GM23248 (cell line): ENCODE measurements around the gene TCTA.

Experiments
- EZH2 ChIP-seq: fragments of 200-600 bp; sonication (generic); IDR thresholded peaks from 2 replicates; pipeline ENCODE4 v1.6.1; 2018; ENCODE audit warnings: antibody characterized with exemption, mild to moderate bottlenecking; ENCODE audit not compliant: insufficient read depth, poor library complexity, severe bottlenecking
- EZH2phosphoT487 ChIP-seq: fragments of 200-600 bp; sonication (generic); IDR thresholded peaks from 2 replicates; pipeline ENCODE4 v1.6.1; 2018; ENCODE audit warnings: antibody characterized with exemption, moderate library complexity, mild to moderate bottlenecking, low read depth; ENCODE audit not compliant: insufficient read depth

DNA sequence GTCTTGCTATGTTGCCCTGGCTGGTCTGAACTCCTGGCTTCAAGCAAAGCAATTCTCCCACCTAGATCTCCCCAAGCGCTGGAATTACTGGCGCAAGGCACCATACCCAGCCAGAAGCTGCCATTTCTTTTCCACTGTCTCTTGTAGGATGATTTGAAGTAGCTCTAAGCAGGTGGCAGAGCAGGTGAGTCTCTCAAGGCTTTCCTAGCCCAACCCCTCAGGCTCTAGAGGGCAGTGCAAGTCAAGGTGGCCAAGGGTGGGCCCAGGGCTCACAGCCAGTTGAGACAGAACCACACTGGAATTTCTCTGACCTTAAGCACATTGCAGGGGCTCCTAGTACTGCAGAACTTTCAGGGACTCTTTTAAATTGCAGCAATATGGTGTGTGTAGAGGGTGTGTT is 42.2 kb downstream of the TCTA start:
- TF ChIP-seq EZH2phosphoT487 (no peak), EZH2 (no peak)
